HepG2 (cell line): ENCODE data around the gene IQGAP2. TPM values are rescaled to one million over a fixed set of nuclear protein-coding genes. Genes with fewer than 3 reads are reported as not detected.

Source experiments
- ATAC-seq: fragments of 200-7000 bp; cut with Tn5 transposase; 3 replicates; pipeline ENCODE4 v1.9.1; 2020; ENCODE audit warnings: mild to moderate bottlenecking, moderate library complexity
- BruUV-seq: library from RNA; stranded (reverse); fragments of 400-500 nt; replicated peaks from 2 replicates; lab custom pipeline; 2021; lab: Mats Ljungman, UMichigan
- CTCF ChIA-PET: fragments of 300-600 bp; formaldehyde crosslinking; extraction: SDS; loops from one replicate; lab custom pipeline; 2021; ENCODE audit warnings: low total read pairs, inconsistent platforms, low intra/inter-chr PET ratio; lab: Yijun Ruan, JAX
- POLR2A ChIA-PET: fragments of 350-600 bp; sonication (Branson Sonifier 250); formaldehyde crosslinking; loops from one replicate; lab custom pipeline; 2020; ENCODE audit warnings: antibody characterized with exemption, inconsistent platforms; lab: Yijun Ruan, JAX
- DNase-seq: peaks from one replicate; pipeline ENCODE4 v3.0.0-alpha.2; 2015; ENCODE audit warnings: low spot score
- FAIRE-seq: peaks from 3 replicates; lab custom pipeline; 2011; peaks lifted over from hg19 to GRCh38; lab: Jason Lieb, UNC
- H2AFZ ChIP-seq: one replicate; pipeline ENCODE4 v1.6.1; 2011; ENCODE audit warnings: low read length, inconsistent platforms
- H3K27ac ChIP-seq: fragments of 300-600 bp; 3 replicates; pipeline ENCODE4 v1.8.0; 2011; ENCODE audit warnings: mixed run types, mild to moderate bottlenecking, mixed read lengths, low read length, inconsistent platforms; ENCODE audit not compliant: insufficient read depth; ENCODE audit errors: extremely low read length
- H3K27me3 ChIP-seq, 2 experiments: fragments of 200-600 bp in 1 of 2; 2 replicates in 1 of 2; 3 replicates in 1 of 2; pipeline versions ENCODE4 v1.6.0 to v1.8.0; 2011; ENCODE audit warnings: low read length in 2 of 2, mild to moderate bottlenecking in 2 of 2, moderate library complexity in 2 of 2, inconsistent platforms in 1 of 2; ENCODE audit not compliant: insufficient read depth in 2 of 2, control insufficient read depth in 1 of 2
- H3K36me3 ChIP-seq, 2 experiments: fragments of 200-600 bp in 1 of 2; replicated peaks in 1 of 2; 2 replicates in 1 of 2; 3 replicates in 1 of 2; pipeline versions ENCODE4 v1.5.1 to v1.8.0; 2011; ENCODE audit warnings: low read length in 2 of 2, inconsistent platforms in 1 of 2; ENCODE audit not compliant: insufficient read depth in 2 of 2, control insufficient read depth in 1 of 2
- H3K4me1 ChIP-seq: 2 replicates; pipeline ENCODE4 v1.5.1; 2012; ENCODE audit warnings: low read length, inconsistent platforms; ENCODE audit not compliant: insufficient read depth
- H3K4me2 ChIP-seq: 2 replicates; pipeline ENCODE4 v1.6.0; 2011; ENCODE audit warnings: low read depth, low read length, inconsistent platforms
- H3K4me3 ChIP-seq, 3 experiments: fragments of 200-600 bp in 1 of 3; sonication (generic), shearing (Covaris generic) in 1 of 3; replicated peaks in 1 of 3; 2 replicates each; pipeline ENCODE4 v1.5.1; 2011 to 2016; ENCODE audit warnings: low read length in 3 of 3, inconsistent platforms in 2 of 3, low read depth in 2 of 3, mild to moderate bottlenecking in 2 of 3, control low read depth in 1 of 3, mixed read lengths in 1 of 3; ENCODE audit not compliant: insufficient read depth in 1 of 3
- H3K79me2 ChIP-seq: one replicate; pipeline ENCODE4 v1.6.1; 2011; ENCODE audit warnings: low read length, inconsistent platforms; ENCODE audit not compliant: insufficient read depth
- H3K9ac ChIP-seq: 2 replicates; pipeline ENCODE4 v1.6.0; 2011; ENCODE audit warnings: mild to moderate bottlenecking, low read depth, low read length, inconsistent platforms; ENCODE audit not compliant: insufficient read depth
- H3K9me3 ChIP-seq: 2 replicates; pipeline ENCODE4 v1.5.1; 2012; ENCODE audit warnings: mild to moderate bottlenecking, low read length
- H4K20me1 ChIP-seq: 2 replicates; pipeline ENCODE4 v1.6.0; 2011; ENCODE audit warnings: inconsistent platforms, mild to moderate bottlenecking, low read length, moderate library complexity; ENCODE audit not compliant: insufficient read depth
- ERF ChIP-seq: IDR thresholded peaks from 2 replicates; pipeline ENCODE4 v1.6.1; 2018; ENCODE audit warnings: missing biosample characterization, missing genetic modification reagents
- HCFC1 ChIP-seq: fragments of 150-350 bp; IDR thresholded peaks from 2 replicates; pipeline ENCODE4 v1.6.1; 2014; ENCODE audit warnings: low read depth, low read length
- ZMAT3 ChIP-seq: sonication (generic); formaldehyde crosslinking; conservative IDR thresholded peaks from 2 replicates; pipeline ENCODE4 v1.7.0; 2021; ENCODE audit warnings: missing genetic modification reagents
- ZNF251 ChIP-seq: sonication (generic); formaldehyde crosslinking; IDR thresholded peaks from 2 replicates; pipeline ENCODE4 v1.9.0; 2021; ENCODE audit warnings: mild to moderate bottlenecking, missing genetic modification reagents
- ZNF564 ChIP-seq: sonication (generic); formaldehyde crosslinking; IDR thresholded peaks from 2 replicates; pipeline ENCODE4 v1.8.1; 2023; ENCODE audit warnings: mild to moderate bottlenecking, missing genetic modification reagents
- WGBS: methylation state at CpG from one replicate; pipeline ENCODE4 v1.1.6; 2017; ENCODE audit warnings: low lambda C conversion rate; 5-methylcytosine and 5-hydroxymethylcytosine counted together
- in situ Hi-C: cut with HindIII; loops from 2 replicates; pipeline ENCODE4 v1.10.0; 2017; ENCODE audit warnings: low pct_unique_long_range_greater_than_20kb; ENCODE audit not compliant: extremely low pct_ligation_motif_present
- intact Hi-C: fragments of 100-400 bp; cut with micrococcal nuclease; formaldehyde crosslinking; loops from one replicate; pipeline ENCODE4 v1.10.0; 2022; ENCODE audit not compliant: unreplicated experiment
- polyA plus RNA-seq, 8 experiments: library from polyadenylated mRNA; depleted of rRNA in 3 of 8; stranded (reverse) in 7 of 8; unstranded in 1 of 8; fragments of >200 nt; fragmentation: Illumina TruSeq in 4 of 8; extraction: Trizol in 4 of 8; gene quantifications; 2 replicates each; pipeline versions ENCODE4 v1.2.1 to v1.2.3, GENCODE V29; 2011 to 2016; ENCODE audit warnings: low read depth in 4 of 8, missing spikeins in 1 of 8, mixed read lengths in 1 of 8; ENCODE audit not compliant: insufficient read depth in 1 of 8
- total RNA-seq, 5 experiments: library from RNA; depleted of rRNA; stranded (reverse); fragments of >200 nt; fragmentation: Illumina TruSeq; extraction: Trizol; gene quantifications; 2 replicates each; pipeline ENCODE4 v1.2.3, GENCODE V29; 2016; ENCODE audit warnings: low read depth in 1 of 5
- TF ChIP-seq, protein P1 (sequence below): sonication (generic); formaldehyde crosslinking; IDR thresholded peaks from 2 replicates; pipeline ENCODE4 v1.5.1; 2020; ENCODE audit warnings: missing genetic modification reagents, mild to moderate bottlenecking, borderline replicate concordance
- TF ChIP-seq, protein P2 (sequence below): sonication (generic); formaldehyde crosslinking; conservative IDR thresholded peaks from 2 replicates; pipeline ENCODE4 v1.8.0; 2022; ENCODE audit warnings: missing genetic modification reagents
- TF ChIP-seq, protein P3 (sequence below): sonication (generic); formaldehyde crosslinking; IDR thresholded peaks from 2 replicates; pipeline ENCODE4 v1.4.0; 2020; ENCODE audit warnings: mild to moderate bottlenecking, low read depth, missing genetic modification reagents
- TF ChIP-seq, protein P4 (sequence below): sonication (generic); formaldehyde crosslinking; IDR thresholded peaks from 2 replicates; pipeline ENCODE4 v1.8.0; 2022; ENCODE audit warnings: missing genetic modification reagents, mild to moderate bottlenecking, moderate library complexity, borderline replicate concordance
- TF ChIP-seq, protein P5 (sequence below): sonication (generic); formaldehyde crosslinking; IDR thresholded peaks from 2 replicates; pipeline ENCODE4 v1.5.0; 2020; ENCODE audit warnings: missing genetic modification reagents

IQGAP2 gene
- total and polyA plus RNA-seq, 2 of the 13 experiments (the other 11 are each of a cell fraction or from before 2014, with no cell fraction given) = 35.2 to 83.3 TPM

DNA sequence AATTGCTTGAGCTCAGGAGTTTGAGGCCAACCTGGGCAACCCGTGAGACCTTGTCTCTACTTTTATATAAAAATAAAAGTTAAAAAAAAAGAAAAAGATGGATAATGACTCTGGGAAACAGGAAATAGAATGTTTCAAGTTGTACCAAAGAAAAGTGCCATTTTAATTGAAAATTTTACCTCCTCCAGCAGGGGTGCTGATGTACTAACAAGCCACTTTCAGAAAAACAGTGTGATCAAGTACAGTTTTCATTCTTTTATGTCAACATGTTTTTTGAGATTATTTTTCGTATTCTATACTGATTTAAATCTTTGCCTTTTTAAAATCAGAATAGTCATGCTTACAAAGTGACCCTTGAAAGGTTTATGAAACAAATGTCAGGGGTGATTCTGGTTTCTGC, 343.6 kb downstream of the IQGAP2 start:
- H3K4me2 ChIP-seq = no peak overlapping the region
- BruUV-seq = no TSS peak
- H3K4me1 ChIP-seq = peaks cover 7% of the 10 kb centered on the region
- no peak overlapping the region for H3K27ac ChIP-seq
- H3K9ac ChIP-seq = no peak overlapping the region
- intact Hi-C loops = loop anchor here (5.0 kb wide), 1 partner anchor 1464 kb away; no protein-coding TSS in a partner anchor
- FAIRE-seq = no peak
- H3K36me3 ChIP-seq = no peaks in the 10 kb centered on the region
- in situ Hi-C loops = no loop called here
- no peaks in the 10 kb centered on the region for H3K9me3 ChIP-seq
- H2AFZ ChIP-seq = no peak overlapping the region
- TF ChIP-seq ZNF251 (no peak), ERF (CRISPR knock-in tag) (no peak), HCFC1 (no peak), ZNF564 (CRISPR knock-in tag) (no peak), ZMAT3 (CRISPR knock-in tag) (no peak)
- TF ChIP-seq, protein P1, sequence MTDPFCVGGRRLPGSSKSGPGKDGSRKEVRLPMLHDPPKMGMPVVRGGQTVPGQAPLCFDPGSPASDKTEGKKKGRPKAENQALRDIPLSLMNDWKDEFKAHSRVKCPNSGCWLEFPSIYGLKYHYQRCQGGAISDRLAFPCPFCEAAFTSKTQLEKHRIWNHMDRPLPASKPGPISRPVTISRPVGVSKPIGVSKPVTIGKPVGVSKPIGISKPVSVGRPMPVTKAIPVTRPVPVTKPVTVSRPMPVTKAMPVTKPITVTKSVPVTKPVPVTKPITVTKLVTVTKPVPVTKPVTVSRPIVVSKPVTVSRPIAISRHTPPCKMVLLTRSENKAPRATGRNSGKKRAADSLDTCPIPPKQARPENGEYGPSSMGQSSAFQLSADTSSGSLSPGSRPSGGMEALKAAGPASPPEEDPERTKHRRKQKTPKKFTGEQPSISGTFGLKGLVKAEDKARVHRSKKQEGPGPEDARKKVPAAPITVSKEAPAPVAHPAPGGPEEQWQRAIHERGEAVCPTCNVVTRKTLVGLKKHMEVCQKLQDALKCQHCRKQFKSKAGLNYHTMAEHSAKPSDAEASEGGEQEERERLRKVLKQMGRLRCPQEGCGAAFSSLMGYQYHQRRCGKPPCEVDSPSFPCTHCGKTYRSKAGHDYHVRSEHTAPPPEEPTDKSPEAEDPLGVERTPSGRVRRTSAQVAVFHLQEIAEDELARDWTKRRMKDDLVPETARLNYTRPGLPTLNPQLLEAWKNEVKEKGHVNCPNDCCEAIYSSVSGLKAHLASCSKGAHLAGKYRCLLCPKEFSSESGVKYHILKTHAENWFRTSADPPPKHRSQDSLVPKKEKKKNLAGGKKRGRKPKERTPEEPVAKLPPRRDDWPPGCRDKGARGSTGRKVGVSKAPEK (CRISPR knock-in tag) = no peak
- TF ChIP-seq, protein P2, sequence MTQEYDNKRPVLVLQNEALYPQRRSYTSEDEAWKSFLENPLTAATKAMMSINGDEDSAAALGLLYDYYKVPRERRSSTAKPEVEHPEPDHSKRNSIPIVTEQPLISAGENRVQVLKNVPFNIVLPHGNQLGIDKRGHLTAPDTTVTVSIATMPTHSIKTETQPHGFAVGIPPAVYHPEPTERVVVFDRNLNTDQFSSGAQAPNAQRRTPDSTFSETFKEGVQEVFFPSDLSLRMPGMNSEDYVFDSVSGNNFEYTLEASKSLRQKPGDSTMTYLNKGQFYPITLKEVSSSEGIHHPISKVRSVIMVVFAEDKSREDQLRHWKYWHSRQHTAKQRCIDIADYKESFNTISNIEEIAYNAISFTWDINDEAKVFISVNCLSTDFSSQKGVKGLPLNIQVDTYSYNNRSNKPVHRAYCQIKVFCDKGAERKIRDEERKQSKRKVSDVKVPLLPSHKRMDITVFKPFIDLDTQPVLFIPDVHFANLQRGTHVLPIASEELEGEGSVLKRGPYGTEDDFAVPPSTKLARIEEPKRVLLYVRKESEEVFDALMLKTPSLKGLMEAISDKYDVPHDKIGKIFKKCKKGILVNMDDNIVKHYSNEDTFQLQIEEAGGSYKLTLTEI (CRISPR knock-in tag) = no peak
- TF ChIP-seq, protein P3, sequence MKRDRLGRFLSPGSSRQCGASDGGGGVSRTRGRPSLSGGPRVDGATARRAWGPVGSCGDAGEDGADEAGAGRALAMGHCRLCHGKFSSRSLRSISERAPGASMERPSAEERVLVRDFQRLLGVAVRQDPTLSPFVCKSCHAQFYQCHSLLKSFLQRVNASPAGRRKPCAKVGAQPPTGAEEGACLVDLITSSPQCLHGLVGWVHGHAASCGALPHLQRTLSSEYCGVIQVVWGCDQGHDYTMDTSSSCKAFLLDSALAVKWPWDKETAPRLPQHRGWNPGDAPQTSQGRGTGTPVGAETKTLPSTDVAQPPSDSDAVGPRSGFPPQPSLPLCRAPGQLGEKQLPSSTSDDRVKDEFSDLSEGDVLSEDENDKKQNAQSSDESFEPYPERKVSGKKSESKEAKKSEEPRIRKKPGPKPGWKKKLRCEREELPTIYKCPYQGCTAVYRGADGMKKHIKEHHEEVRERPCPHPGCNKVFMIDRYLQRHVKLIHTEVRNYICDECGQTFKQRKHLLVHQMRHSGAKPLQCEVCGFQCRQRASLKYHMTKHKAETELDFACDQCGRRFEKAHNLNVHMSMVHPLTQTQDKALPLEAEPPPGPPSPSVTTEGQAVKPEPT (CRISPR knock-in tag) = no peak
- TF ChIP-seq, protein P4, sequence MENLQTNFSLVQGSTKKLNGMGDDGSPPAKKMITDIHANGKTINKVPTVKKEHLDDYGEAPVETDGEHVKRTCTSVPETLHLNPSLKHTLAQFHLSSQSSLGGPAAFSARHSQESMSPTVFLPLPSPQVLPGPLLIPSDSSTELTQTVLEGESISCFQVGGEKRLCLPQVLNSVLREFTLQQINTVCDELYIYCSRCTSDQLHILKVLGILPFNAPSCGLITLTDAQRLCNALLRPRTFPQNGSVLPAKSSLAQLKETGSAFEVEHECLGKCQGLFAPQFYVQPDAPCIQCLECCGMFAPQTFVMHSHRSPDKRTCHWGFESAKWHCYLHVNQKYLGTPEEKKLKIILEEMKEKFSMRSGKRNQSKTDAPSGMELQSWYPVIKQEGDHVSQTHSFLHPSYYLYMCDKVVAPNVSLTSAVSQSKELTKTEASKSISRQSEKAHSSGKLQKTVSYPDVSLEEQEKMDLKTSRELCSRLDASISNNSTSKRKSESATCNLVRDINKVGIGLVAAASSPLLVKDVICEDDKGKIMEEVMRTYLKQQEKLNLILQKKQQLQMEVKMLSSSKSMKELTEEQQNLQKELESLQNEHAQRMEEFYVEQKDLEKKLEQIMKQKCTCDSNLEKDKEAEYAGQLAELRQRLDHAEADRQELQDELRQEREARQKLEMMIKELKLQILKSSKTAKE (CRISPR knock-in tag) = no peak
- TF ChIP-seq, protein P5, sequence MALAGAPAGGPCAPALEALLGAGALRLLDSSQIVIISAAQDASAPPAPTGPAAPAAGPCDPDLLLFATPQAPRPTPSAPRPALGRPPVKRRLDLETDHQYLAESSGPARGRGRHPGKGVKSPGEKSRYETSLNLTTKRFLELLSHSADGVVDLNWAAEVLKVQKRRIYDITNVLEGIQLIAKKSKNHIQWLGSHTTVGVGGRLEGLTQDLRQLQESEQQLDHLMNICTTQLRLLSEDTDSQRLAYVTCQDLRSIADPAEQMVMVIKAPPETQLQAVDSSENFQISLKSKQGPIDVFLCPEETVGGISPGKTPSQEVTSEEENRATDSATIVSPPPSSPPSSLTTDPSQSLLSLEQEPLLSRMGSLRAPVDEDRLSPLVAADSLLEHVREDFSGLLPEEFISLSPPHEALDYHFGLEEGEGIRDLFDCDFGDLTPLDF (CRISPR knock-in tag) = no peak
- ChIA-PET CTCF (no interaction called here), POLR2A (no interaction called here)
- DNase-seq = no peak
- H3K79me2 ChIP-seq = no peaks in the 10 kb centered on the region
- no peaks in the 10 kb centered on the region for H4K20me1 ChIP-seq
- no peak overlapping the region for H3K4me3 ChIP-seq
- 0% methylated on average over 2 of the region's 2 CpGs for WGBS
- peaks cover 1 to 4% of the 10 kb centered on the region in 2 experiments; a peak in 3 of 5 replicates for H3K27me3 ChIP-seq
- no peak for ATAC-seq
